Colon (tissue), 2 donors: ENCODE results near the gene SSR1.

ENCODE experiments used
- FAIRE-seq: peaks from 2 replicates; lab custom pipeline; 2012; peaks lifted over from hg19 to GRCh38; lab: Jason Lieb, UNC
- donor health status: control.
- donor health status: control.

SSR1 gene

DNA sequence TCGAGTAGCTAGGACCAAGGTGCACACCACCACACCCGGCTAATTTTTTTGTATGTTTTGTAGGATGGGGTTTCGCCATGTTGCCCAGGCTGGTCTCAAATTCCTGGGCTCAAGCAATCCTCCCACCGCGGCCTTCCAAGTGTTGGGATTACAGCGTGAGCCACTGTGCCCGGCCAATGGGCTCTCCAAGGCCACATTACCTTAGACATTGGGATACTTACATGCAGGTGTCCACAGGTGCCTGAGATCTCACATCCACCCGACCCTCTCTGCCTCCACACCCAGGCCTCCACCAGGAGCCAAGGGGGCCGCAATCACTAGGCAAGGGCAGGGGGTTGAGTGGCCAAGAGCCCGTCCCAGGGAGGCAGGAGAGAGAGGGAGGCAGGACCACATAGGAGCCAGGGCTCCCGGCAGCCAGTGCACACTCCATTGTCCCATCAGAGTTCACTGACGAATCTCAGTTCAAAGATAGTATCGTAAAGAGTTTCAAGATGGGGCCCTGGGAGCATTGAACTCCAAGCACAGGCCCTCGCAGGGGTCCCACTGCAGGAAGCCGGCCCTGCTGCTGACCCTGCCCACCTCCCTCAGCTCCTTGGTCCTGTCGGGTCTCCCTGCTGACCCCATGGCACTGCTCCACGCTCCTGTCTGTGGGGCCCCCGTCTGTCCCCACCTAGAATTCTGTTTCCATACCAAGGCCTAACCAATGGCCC lies 55.3 kb downstream of the SSR1 start:
- no peak for FAIRE-seq

DNA sequence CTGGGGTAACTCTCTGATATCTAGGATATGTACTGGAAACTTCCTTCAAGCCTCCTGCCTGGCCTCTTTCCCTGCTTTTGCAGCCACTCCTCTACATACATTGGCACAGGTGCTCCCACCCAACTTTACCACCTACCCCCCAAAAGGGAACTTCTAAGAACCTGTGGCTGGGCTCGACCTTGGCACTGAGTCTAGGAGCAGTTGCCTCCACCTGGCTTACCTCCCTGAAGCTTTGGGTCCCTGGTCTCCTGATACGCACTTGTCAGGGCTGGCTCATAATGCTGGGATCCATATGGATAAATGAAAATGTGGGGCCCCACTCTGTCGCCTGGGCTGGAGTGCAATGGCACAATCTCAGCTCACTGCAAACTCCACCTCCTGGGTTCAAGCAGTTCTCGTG lies 56.2 kb downstream of the SSR1 start:
- FAIRE-seq, result no peak

DNA sequence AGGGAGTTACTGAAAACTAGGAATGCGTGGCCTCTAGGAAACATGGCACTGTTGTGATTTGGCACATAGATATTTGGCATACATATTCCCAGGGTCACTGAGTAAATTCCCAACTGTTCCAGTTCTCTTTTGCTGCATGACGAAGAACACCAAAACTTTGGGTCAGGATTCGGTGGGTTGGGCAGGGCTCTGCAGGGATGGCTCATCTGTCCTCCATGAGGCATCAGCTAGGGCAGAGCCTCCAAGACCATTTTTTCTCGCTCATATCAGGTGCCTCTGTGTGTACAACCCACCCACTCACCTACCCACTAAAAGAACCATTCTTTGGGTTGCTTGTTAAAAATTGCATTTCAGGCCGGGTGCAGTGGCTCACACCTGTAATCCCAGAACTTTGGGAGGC lies 57.1 kb downstream of the SSR1 start:
- no peak for FAIRE-seq

DNA sequence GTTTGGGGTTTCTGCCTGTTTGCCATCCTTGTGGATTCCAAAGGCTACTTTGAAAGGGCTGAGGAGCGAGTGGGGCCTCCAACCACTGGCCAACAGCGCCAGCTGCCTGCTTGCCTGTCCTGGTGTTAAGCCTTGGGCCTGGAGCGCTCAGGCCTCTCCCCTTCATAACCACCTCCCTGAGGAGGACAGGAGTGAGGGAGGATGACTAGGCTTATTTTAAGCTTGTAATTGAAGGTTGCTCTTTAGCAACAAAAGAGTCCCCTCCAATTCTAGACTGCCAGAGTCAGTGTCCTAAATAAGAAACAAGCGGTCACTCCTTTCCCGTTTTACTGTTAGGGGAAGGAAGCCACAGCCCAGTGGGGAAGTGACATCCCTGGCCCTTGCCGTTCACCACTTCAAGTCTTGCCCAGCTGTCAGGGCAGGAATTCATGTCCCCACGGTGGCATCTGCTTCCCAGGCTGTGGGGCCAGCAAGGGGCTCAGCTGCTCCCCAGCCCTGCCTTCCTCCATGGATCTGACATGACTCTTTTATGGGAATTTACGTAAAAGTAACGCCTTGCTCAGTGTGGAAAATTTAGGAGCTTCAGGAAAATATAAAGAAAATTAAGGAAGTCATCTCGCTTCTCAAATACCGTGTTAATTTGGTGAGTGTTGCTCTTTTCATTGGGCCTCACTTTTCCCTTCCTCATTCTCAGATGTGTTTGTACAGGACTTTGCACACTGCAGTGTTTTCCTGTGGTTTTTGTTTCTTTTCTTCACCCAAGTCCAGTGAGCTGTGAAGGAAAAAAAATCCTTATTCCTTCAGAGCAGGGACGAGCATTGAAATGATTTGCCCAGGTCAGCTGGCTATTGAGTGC lies 57.8 kb downstream of the SSR1 start:
- FAIRE-seq, result no peak

DNA sequence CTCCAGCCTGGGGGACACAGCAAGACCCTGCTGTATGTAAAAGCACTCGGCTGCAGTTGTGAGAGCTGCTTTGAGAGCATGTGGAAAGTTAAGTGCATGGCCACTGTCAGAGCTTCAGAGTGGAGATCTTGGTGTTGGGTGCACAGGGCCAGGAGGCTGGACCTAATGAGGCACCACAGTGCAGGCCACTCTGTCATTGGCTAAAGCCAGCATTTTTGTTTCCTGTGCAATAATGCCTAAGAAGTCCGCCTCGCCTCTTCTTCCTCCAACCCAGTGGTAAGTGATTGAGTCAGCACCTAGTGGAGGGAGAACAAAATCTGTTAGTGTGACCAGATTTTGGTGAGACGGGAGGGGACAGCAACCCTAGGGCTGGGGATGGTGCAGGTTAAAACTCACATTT lies 60.6 kb downstream of the SSR1 start:
- no peak for FAIRE-seq

DNA sequence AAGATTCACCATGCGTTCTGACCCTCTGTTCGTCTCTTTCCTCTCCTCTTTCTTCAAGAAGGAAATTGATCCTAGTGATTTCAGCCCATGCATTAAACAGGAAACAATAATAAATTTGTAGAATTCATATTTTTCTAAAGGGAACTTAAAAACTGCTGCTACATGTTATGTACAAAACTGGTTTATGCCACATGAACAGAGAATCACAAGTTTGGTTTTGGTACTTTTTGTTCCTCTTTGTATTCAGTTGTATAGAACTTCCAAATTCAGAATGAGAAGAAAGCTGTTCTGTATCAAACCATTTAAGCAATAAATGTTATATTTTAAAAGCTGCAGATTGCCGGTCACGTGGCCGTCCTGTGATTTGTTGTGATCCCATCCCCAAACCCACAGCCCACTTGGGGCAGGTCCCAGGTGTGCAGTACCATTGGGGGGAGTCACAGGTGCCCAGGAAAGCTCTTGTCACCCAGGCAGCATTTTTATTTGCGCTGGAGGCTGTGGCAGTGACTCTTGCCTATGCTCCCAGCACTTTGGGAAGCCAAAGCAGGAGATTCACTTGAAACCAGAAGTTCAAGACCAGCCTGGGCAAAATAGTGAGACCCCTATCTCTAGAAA lies 61.2 kb downstream of the SSR1 start:
- FAIRE-seq, result no peak

DNA sequence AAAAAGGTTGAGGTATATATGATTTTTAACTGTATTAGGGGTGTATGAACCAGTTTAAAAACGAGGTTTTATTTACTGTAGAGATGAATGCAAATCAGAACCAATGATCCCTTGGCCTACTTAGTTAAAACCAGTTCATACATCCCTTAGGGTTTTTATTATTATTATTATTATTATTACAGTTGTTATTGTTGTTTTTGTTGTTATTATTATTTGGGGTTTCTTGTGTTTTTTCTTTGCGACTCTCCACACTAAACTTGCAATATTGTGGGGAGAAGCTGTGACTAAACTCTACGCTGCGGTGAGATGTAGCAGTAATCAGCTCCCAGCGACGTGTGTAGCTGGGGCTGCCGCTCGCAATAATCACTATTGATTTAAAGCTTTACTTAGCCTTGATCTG lies 62.2 kb downstream of the SSR1 start:
- FAIRE-seq, result no peak

DNA sequence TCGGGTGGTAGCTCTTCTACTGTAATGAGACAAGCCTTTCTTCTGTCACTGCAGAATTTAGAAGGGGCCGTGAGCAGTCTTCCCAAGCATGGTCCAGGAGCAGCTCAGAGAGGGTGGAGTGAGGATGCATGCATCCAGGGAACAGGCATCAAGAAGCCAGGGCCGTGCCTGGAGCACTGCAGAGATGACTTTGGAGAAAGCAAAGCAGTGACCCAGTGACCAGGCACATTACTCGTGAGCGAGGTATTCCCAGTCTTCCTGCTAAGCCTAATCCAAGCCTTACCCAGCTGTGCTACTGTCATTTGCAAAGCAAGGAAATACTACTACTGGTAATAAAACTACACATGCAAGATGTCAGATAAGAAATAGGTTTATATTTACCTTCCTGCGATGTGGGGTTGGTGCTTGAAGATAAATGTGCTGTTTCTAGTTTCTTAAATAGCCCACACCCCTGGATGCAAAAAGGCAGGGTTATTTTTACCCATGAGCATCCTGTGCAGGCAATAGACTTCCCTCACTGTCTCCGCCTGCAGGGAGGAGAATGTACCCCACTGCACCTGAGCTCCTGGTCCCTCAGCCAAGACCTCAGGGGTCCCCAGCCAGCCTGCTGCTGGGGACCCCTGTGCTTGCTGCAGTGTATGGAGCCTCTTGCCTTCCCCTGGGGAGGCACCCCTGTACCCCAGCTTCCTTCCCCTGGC lies 62.9 kb downstream of the SSR1 start:
- FAIRE-seq, result no peak

DNA sequence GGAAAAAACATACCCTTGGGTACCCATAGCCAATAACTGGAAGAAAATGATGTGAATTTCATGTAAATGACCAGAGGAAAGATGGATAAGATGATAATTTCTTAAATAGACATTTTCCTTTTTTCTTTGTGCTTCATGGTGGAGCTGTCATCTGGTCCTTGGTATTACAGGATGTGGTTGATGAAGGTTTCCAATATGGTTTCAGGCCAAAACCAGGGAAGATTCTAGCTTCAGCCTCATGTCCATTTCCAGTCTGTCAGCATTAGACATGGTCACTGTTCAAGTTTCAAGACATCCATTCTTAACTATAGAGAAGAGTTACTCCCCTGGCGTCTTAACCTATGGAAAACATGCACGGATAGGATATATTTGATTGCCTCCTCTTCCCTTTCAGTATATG lies 63.6 kb downstream of the SSR1 start:
- no peak for FAIRE-seq

DNA sequence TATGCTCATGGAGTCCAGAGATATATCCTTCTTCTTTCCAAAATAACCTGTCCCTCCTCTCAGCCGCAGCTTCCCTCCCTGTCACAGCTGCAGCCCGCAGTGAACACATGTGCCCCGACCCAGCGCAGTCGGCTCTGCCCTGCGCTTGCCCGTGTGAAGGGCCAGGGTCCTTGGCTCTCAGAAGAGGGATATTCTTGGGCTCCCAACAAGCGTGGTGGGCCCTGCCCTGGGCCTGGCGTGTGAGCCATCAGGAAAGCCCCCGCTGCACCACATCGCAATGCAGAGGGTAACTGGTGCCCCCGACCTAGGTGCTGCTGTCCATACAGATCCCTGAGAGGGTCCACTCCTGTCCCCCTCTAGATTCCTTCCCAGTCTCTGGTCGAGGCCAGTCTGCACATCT lies 65.2 kb downstream of the SSR1 start:
- FAIRE-seq, result no peak

DNA sequence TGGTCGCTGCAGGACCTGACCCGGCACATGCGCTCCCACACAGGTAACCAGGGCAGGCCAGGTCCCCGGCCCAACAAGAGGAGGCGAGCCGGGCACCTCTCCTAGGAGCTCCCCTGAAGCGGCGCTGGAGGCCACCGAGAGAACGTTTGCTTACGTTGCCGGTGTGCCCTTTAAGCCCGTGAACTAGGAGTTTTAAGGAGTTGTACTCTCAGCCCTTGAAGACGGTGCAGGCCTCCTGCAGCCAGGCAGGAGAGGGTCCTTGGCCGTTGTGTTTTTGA lies 65.9 kb downstream of the SSR1 start:
- FAIRE-seq, result no peak

DNA sequence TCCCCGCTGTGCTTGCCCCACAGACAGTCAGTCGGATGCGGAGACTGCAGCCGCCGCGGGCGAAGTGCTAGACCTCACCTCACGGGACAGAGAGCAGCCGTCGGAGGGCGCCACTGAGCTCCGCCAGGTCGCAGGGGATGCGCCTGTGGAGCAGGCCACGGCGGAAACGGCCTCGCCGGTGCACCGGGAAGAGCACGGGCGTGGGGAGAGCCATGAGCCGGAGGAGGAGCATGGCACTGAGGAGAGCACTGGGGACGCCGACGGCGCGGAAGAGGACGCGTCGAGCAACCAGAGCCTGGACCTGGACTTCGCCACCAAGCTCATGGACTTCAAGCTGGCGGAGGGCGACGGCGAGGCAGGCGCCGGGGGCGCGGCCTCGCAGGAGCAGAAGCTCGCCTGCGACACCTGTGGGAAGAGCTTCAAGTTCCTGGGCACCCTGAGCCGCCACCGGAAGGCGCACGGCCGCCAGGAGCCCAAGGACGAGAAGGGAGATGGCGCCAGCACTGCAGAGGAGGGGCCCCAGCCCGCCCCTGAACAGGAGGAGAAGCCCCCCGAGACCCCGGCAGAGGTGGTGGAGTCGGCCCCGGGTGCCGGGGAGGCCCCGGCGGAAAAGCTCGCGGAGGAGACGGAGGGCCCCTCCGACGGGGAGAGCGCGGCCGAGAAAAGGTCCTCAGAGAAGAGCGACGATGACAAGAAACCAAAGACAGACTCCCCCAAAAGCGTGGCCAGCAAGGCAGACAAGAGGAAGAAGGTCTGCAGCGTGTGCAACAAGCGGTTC lies 66.4 kb downstream of the SSR1 start:
- FAIRE-seq, result no peak

DNA sequence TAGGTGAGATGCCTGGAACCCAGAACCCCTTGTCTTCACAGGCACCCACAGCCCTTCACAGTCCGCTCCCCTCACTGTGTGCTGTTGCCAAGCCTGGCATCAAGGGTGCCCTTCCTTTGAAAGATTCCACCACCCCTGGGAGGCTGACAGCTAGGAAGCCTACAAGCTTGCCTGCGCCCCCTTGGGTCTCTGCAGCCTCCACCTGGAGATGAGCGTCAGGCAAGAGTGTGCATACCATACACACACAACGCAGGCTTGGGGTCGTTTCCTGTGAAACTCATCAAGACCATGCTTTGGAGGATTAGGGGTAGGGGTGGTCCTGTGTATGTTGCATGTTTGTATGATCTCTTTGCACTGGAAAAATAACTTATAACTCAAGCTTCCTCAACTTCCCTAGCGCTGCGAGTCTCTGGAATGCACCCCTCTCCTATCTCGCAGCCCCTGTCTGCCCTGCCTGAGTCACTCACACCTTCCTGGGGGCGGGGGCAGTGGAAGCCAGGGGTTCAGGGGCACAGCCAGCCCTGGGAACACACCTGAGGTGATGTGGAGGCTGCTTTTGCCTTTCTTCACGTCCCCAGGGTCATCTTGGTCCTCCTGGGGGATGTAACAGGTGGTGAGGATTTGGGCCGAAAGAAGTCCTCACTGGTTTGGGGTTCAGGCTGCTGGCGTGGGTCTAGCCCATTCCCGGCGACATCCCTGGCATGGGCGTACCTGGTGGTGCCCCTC lies 67.2 kb downstream of the SSR1 start:
- FAIRE-seq, result no peak

DNA sequence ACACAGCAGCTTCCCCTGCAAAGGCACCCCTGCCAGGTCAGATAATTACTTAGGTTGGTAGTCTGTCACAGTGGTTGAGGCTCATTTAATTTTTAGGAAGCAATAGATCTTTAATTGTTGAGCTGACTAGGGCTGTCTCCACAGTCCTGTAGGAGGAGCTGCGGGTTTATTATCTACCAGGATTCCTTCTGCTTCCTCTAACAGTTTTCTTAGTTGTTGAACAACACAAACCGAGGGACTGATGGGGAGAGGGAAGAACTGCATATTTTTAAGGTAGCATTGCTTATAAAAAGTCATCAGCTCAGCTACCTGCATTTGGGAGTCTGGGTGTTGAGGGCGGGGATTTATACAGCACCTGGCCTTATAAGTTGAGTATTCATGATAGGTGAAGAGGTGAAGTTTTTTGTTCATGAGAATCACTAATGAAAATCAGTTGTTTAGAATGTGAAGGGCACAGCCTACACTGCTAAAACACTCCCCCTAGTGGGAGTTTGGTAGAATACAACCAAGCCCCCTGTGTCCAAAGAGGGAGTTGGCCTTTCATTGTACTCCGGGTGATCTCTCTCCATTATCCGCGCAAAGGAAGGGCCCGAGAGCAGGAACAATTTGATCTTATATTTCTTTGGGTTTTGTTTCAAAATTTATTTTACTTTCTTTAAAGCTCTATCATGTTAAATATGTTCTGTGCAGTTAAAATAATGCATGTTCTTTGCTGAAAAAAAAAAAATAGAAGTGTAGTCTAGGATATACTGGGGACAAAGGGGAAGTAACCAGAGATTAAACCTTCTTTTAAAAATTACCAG lies 69.6 kb downstream of the SSR1 start:
- FAIRE-seq, result no peak

DNA sequence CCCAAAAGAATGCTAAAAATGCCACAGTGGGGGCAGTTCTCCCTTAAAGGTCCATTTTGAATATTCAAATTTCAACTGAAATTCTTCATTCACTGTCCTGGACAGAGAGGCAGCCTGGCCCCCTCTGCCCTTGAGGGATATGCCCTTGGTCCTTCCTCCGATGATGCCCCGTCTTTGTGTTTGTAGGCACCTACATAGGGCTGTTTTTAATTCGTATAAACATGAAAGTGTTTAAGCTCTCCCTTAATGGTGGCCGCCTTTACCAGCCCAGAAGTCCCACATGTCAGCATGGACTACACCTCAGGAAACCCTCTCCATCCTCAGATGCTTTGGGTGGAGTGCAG lies 70.2 kb downstream of the SSR1 start:
- no peak for FAIRE-seq

DNA sequence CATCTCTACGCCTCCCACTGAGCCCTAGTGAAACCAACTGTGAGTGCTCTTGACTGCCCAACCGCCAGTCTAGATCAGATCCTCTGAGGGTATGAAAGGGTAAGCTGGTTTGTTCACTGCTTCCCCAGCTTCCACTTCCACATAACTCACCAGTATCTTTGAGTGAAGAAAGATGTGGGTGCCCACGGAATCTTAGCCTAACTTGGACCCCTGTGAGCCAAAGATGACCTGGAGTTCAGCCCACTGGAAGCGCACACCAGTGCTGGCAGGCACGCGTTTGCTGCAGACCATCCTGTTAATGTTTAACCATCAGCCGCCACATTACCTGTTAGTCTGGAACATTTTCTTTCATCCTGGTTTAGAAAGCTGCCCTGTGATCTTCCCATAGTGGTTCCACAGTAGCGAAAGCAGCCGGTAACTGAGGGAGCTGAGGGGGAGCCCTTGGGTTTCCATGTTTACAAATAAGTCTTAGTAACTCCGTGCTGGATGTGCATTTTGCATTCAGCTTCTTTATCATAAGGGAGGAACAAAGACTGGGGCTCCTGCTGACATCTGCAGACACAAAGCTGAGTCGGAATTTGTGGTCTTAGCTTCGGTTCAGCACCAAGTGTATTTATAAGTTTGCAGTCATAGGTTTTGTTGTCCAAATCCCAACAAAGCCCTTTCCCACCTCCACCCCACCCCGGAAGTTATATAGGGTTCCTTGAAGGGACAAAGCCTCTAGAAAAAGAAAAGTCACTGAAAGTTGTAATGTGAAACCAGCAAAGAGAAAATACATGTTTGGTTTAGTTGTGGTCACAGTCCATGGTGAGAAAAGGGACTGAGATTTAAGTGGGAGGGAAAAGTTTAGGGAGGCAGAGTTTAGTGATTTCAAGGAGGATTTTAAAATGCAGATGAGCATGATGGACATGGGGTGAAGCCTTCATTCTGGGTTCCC lies 71.0 kb downstream of the SSR1 start:
- FAIRE-seq, result no peak

DNA sequence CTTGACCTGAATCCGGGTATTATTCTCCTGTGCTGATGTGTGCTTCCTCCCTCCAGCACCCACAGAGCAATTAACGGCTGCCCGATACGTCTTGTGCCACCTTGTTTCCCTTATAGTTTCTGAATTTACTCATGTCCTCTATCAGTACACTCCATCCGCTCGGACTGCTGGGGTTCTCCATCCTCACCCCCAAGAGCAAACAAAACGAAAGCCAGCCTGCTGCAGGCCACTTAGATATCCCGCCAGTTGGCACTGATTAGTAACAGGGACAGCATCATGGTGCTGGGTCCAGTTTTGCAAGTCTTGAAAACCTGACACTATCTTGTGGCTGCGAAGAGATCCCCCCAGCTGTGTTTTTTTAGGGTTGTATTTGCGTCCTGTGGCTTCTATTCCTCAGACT lies 71.8 kb downstream of the SSR1 start:
- FAIRE-seq, result no peak

DNA sequence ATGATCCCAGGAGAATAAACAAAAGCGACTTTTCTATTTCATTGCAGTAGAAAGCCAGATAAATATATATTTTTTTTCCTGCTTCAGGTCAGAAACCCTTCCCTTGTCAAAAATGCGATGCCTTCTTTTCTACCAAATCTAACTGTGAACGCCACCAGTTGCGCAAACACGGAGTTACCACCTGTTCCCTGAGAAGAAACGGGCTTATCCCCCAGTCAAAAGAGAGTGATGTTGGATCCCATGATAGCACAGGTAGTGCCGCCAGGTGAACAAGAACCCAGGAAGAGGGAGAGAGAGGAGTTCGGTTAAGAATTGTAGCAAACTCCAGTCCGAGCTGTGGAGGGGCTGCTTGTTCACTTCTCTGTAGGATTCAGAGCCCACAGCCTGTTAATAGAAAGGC lies 72.6 kb downstream of the SSR1 start:
- no peak for FAIRE-seq

DNA sequence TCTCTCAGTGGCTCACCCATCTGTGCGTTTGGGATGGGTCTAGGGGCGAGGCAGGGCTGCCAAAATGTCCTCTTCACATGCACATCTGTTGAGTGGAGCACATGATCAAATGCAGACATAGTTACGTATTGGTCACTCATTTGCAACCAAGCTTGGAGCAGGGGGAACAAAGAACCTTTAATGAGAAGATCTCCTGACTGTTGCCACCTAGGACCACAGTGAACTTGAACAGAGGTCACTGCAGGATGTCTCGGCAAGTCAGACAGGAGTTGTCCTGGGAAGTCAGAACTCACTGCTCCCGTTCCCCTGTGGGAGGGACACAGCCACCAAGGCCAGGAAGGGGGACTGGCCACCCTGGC lies 73.4 kb downstream of the SSR1 start:
- FAIRE-seq, result no peak
